IPS-18c (cell line): ENCODE measurements around the gene RCSD1.
"Not testable (repeated sequence)": the region's sequence is repeated elsewhere in the genome, so short reads cannot be mapped to it uniquely, and the experiment has no call there.

Experiments
- H3K4me3 ChIP-seq: 2 replicates; pipeline ENCODE4 v1.7.0; 2013; ENCODE audit warnings: low read depth, mild to moderate bottlenecking, low read length, moderate library complexity; ENCODE audit not compliant: insufficient read depth
- H3K9me3 ChIP-seq: one replicate; pipeline ENCODE4 v1.6.1; 2013; ENCODE audit warnings: mild to moderate bottlenecking, low read length, moderate library complexity; ENCODE audit not compliant: control insufficient read depth, insufficient read depth

RCSD1 gene

DNA sequence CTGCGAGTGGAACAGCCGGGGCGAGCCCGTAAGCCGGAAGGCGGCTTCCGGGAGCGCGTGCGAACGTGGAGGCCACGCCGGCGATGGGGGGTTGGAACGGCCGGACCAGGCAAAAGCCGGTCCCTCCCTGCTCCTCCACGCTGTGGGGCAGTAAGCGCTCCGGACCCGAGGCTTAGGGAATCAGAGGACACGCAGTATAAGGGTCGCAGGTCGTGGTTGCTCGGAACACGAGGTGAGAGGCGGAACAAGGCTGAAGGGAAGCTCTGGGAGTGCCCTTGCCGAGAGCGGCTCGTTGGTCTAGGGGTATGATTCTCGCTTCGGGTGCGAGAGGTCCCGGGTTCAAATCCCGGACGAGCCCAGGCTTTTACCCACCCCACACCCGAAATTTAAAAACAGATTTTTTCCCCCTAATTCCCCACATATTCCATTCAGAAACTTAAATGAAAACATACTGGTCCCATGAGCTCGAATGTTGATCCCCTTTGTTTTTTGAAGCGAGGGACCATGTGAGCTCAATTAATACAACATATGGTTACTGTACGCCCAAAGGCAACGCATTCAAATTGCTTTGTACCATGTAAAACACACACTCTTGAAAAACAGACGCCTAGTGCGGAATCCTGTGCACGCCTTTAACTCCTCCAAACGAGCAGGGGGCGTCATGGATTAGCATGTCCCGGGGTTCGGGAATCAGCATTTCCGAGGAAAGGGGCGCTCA is 84.6 kb downstream of the RCSD1 start:
- Histone ChIP-seq H3K4me3 (peak overlapping the region; percentile 89), H3K9me3 (no peaks in the 10 kb centered on the region)

DNA sequence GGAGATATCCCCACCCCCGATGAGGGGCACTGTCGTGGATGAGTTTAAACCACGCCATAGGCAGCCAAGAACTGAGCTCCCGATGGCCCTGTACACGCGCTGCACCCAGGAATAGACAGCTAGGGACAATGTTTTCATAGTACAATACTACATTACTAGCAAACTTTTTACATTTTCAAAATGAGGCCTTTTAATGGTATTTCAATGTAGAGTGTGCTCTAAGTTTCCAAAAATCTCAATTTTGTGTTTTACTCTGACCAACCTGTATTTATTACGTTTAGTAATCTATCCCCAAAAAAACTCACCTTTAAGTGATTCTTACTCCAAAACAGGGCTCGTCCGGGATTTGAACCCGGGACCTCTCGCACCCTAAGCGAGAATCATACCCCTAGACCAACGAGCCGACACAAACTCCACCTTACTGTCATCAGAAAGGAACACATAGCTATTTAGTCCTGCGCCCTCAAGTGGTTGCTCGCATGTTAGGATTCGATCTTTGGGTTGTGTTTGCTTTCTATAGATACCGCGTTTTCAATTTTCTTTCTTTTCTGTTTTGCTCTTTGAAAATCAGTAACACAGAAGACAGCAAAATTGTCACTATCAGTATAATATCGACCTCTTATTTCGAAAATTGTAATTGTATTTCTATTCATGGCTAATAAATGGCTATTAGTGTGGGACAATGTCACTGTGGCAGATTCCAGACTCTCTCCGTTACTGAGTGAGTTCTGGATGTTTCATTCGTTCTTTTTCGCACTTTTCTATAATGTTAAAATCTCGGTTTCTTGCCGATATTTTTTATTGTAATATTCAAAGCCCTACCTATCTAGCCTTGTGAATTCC is 85.3 kb downstream of the RCSD1 start:
- peak overlapping the region; percentile 89 for H3K4me3 ChIP-seq
- no peaks in the 10 kb centered on the region for H3K9me3 ChIP-seq

DNA sequence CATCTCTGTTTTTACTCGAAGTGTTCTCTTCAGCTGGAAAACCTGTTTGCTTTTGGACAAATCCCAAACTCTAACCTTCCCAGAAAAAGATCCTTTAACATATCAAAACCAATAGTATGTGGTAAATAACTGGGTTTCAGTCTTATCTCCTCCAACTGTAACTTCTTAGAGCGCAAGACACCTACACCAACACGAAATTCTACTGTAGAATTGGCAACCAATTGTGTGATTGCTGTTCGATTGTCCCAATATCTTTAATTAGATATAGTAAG is 85.9 kb downstream of the RCSD1 start:
- Histone ChIP-seq H3K9me3 (no peaks in the 10 kb centered on the region), H3K4me3 (peak overlapping the region; percentile 52)

DNA sequence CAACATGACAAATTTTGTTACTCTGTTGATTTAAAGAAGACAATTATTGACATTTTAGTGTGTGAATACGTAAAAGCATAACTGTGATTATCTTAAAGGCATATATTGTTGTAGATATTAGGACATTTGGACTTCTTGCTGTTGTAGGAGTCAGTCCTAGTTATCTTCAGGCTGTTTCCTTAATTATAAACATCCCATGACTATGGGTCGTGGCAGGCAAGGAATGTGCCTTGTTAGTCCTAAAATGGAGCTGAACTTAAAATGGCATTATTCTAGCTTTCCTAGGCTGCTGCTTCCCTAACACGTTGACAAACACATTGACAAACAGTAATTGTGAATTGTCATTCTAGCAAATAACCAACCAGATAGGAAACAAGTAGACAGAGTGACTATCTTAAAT is 87.3 kb downstream of the RCSD1 start:
- H3K9me3 ChIP-seq, result no peaks in the 10 kb centered on the region
- H3K4me3 ChIP-seq, result no peak overlapping the region

- Histone ChIP-seq H3K9me3 (no peaks in the 10 kb centered on the region), H3K4me3 (no peak overlapping the region)
These were observed 89.1 kb downstream of the RCSD1 start for GRCh38 chr1:167718914-167719691.

GRCh38 chr1:167719715-167720421 is 89.8 kb downstream of the RCSD1 start:
- H3K4me3 ChIP-seq, H3K9me3 ChIP-seq: not testable (repeated sequence)

DNA sequence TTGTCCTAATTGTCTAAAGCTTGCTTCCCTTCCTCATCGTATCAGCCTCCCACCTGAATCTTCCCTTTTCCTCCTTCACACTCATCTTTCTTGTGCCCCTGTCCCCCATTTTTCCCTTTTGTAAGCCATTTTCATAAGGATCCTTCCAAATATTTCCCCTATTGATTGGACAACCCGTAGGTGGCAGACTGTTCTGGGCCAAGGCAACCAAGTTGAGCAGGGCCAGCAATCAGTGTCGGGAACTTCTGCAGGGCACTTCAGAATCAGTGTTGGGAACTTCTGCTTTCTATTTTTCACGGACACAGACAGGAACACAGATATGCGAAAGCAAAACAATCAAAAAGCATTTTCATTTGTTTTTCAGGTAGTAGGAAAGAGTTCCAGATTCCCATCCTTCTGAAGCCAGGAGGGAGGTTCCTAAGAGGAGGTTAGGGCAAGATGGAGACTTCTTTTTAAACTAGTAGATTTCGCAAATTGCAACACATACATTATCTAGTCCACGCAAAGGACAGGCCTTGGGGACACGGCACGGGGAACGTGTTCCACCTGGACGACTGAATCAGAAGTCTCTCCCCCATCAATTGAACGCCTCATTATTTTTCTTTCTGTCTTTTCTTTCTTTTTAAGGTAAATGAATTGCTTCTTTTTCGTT is 91.1 kb downstream of the RCSD1 start:
- Histone ChIP-seq H3K4me3 (peak overlapping the region; percentile 88; the same call in 1 of the 2 replicates), H3K9me3 (no peaks in the 10 kb centered on the region)

- Histone ChIP-seq H3K4me3 (peak within 1 kb of the TSS; percentile 88), H3K9me3 (no peaks in the 10 kb centered on the region)
These were observed 91.7 kb downstream of the RCSD1 start, which contains the start of gene MPZL1 for GRCh38 chr1:167721617-167722151. Gene MPZL1, plus strand, starts transcription at chr1:167721982. Its CDS starts 170 bp downstream, at chr1:167722152.

DNA sequence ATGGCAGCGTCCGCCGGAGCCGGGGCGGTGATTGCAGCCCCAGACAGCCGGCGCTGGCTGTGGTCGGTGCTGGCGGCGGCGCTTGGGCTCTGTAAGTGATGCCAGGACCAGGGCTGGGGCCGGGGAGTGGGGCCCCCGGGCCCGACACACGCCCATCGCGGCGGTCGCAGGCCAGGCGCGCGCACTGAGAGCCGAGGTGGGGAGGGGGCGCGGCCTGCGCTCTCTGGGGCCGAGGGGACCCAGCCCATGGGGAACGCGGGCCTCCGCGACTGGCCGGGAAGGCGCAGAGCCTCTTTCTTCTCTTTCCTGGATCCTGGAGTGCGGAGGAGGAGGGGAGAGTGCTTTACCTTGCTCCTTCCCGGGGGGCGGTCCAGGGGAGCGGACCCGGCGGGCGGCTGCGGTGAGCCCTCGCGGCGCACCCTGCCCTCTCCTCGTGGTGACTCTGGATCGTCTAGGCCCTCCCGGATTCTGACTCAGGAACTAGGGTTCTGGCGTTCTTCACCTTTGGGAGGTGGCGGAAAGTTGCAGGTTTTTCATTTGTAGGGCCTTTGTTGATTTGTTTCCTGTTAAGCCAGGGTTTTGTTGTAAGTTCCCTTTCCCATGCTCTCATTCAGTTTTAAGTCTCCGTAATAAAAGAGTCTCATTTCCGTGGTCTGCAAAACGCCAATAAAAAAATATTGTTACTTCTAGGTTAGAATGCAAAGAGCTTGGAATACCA is 92.3 kb downstream of the RCSD1 start:
- peak overlapping the region; percentile 88 for H3K4me3 ChIP-seq
- H3K9me3 ChIP-seq, result no peaks in the 10 kb centered on the region

DNA sequence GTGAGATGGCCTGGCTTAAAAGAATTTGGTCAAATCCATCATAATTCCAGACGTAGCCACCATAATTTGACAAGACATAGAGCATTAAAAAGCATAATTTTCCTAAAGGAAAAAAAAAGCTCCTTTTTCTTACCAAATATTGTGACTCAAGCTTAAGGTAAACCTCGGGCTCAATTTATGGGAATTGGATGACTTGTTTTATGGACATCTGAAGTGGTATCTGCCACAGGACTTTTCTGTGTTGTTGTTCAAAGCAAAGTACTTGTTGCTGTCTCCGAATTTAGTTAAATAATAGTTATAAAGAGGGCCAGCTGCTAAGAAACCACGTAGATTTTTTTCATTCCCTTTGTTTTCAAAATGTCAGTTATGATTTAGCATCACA is 92.8 kb downstream of the RCSD1 start:
- peaks cover 2% of the 10 kb centered on the region for H3K9me3 ChIP-seq
- H3K4me3 ChIP-seq, result peak overlapping the region; percentile 88

- H3K4me3 ChIP-seq, result no peak overlapping the region
- H3K9me3 ChIP-seq, result peaks cover 2% of the 10 kb centered on the region
These were observed 93.8 kb downstream of the RCSD1 start for GRCh38 chr1:167723707-167724323.

DNA sequence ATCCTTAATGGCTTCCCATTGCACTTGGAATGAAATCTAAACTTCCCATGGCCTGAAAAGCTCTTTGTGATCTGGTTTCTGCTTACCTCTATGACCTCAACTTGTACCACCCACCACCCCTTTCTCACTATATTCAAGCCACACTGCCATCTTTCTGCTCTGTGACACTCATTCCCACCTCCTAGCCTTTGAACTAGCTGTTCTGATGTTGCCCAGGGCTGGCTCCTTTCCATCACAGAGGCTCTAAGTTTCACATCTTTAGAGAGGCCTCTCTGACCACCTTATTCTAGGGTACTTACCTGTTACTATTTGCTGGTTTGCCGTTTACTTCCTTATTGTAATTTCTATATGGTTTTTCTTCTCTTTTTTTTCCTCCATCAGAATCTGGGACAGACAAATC is 96.0 kb downstream of the RCSD1 start:
- H3K9me3 ChIP-seq, result peaks cover 2% of the 10 kb centered on the region
- no peak overlapping the region for H3K4me3 ChIP-seq

- Histone ChIP-seq H3K9me3 (peaks cover 2% of the 10 kb centered on the region), H3K4me3 (no peak overlapping the region)
These were observed 98.9 kb downstream of the RCSD1 start for GRCh38 chr1:167728818-167729410.

DNA sequence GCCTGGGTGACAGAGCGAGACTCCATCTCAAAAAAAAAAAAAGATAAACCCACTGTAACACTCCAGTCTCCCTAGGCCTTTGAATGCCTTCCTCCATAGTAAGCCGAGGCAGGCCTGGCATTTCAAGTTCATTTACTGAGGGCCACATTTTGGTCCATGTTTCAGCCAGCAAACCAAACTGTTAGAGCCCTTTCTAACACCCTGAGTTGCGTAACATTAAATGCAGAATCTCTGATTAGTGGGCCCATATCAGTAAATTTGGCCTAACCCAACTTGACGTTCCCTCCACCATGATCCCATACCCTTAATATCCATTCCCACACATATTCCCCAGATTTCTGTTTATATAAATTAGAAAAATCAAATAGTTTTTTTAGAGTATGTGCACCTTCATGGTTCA is 104.2 kb downstream of the RCSD1 start:
- Histone ChIP-seq H3K9me3 (no peaks in the 10 kb centered on the region), H3K4me3 (no peak overlapping the region)

DNA sequence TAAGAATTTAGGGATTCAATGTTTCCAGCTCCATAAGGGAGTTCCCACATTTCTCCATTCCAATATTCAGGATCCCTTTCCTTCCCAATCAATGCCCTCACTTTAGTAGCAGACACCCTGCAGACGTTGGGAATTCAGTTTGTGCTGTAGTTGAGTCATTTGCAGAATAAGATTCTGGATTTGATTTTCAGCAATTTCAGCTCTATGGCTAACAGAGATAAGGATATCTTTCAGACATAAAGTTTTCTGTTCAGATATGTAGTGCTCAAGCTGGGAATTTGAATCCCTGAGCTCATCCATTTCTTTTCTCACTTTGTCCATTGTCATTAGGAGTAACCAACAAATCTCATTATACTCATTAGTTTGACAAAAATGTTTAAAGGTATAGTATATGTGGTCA is 104.8 kb downstream of the RCSD1 start:
- Histone ChIP-seq H3K4me3 (no peak overlapping the region), H3K9me3 (no peaks in the 10 kb centered on the region)
